Neural progenitor cell (in vitro differentiated cells): ENCODE measurements around the gene FAM131A. TPM values are rescaled to one million over a fixed set of nuclear protein-coding genes. Genes with fewer than 3 reads are reported as not detected.

Experiments
- DNase-seq: peaks from one replicate; pipeline ENCODE4 v3.0.0-alpha.2; 2016; ENCODE audit warnings: low spot score
- H2AFZ ChIP-seq: fragments of 200-600 bp; sonication (generic); replicated peaks from 2 replicates; pipeline ENCODE4 v1.6.1; 2016; ENCODE audit warnings: antibody characterized with exemption
- H3F3A ChIP-seq: fragments of 200-600 bp; sonication (generic); 2 replicates; pipeline ENCODE4 v1.6.1; 2016; ENCODE audit warnings: antibody characterized with exemption, low read depth
- H3K27ac ChIP-seq: fragments of 200-600 bp; sonication (generic); 2 replicates; pipeline ENCODE4 v1.5.1; 2016; ENCODE audit warnings: mild to moderate bottlenecking
- H3K27me3 ChIP-seq: fragments of 200-600 bp; sonication (generic); 2 replicates; pipeline ENCODE4 v1.6.1; 2016; ENCODE audit warnings: mild to moderate bottlenecking, moderate library complexity
- H3K36me3 ChIP-seq: fragments of 200-600 bp; sonication (generic); 2 replicates; pipeline ENCODE4 v1.5.1; 2016
- H3K4me1 ChIP-seq: fragments of 200-600 bp; sonication (generic); 2 replicates; pipeline ENCODE4 v1.6.1; 2016; ENCODE audit warnings: mixed run types
- H3K4me2 ChIP-seq: fragments of 200-600 bp; sonication (generic); 2 replicates; pipeline ENCODE4 v1.6.1; 2016
- H3K4me3 ChIP-seq: fragments of 200-600 bp; sonication (generic); 2 replicates; pipeline ENCODE4 v1.5.1; 2016
- H3K79me2 ChIP-seq: fragments of 200-600 bp; sonication (generic); 2 replicates; pipeline ENCODE4 v1.6.1; 2016; ENCODE audit warnings: low read depth
- H3K9ac ChIP-seq: fragments of 200-600 bp; sonication (generic); 2 replicates; pipeline ENCODE4 v1.6.1; 2016
- H3K9me3 ChIP-seq: fragments of 200-600 bp; sonication (generic); 2 replicates; pipeline ENCODE4 v1.5.1; 2016; ENCODE audit warnings: low read depth
- H4K20me1 ChIP-seq: fragments of 200-600 bp; sonication (generic); 2 replicates; pipeline ENCODE4 v1.6.1; 2016; ENCODE audit warnings: low read depth
- H3K27ac Mint-ChIP-seq: 3 replicates; pipeline ENCODE4 v1.8.0; 2021; ENCODE audit warnings: mixed read lengths
- H3K27me3 Mint-ChIP-seq: 2 replicates; pipeline ENCODE4 v1.8.0; 2022; ENCODE audit warnings: low read depth, mild to moderate bottlenecking, inconsistent platforms, moderate library complexity, mixed read lengths; ENCODE audit not compliant: insufficient read depth
- H3K36me3 Mint-ChIP-seq: 3 replicates; pipeline ENCODE4 v1.8.0; 2021; ENCODE audit warnings: mixed read lengths
- H3K4me1 Mint-ChIP-seq: 3 replicates; pipeline ENCODE4 v1.8.0; 2021; ENCODE audit warnings: mixed read lengths
- H3K4me3 Mint-ChIP-seq: 3 replicates; pipeline ENCODE4 v1.8.0; 2021; ENCODE audit warnings: mild to moderate bottlenecking, moderate library complexity, mixed read lengths
- H3K9me3 Mint-ChIP-seq: 3 replicates; pipeline ENCODE4 v1.8.0; 2020; ENCODE audit warnings: mixed read lengths
- EZH2 ChIP-seq: fragments of 200-600 bp; sonication (generic); IDR thresholded peaks from 2 replicates; pipeline ENCODE4 v1.6.1; 2017; ENCODE audit warnings: antibody characterized with exemption, mild to moderate bottlenecking, moderate library complexity
- EZH2phosphoT487 ChIP-seq: fragments of 200-600 bp; sonication (generic); IDR thresholded peaks from 2 replicates; pipeline ENCODE4 v1.6.1; 2017; ENCODE audit warnings: antibody characterized with exemption
- total RNA-seq: library from RNA; depleted of rRNA; stranded (reverse); fragments of >200 nt; gene quantifications from 2 replicates; pipeline ENCODE4 v1.2.3, GENCODE V29; 2015; ENCODE audit warnings: low replicate concordance
- TF ChIP-seq, protein P1 (sequence below): fragments of 200-600 bp; sonication (generic); IDR thresholded peaks from 2 replicates; pipeline ENCODE4 v1.5.1; 2017; ENCODE audit warnings: antibody characterized with exemption, mild to moderate bottlenecking

The FAM131A gene
- total RNA-seq, 1 donor from 2014 or later, result 17.2 TPM

DNA sequence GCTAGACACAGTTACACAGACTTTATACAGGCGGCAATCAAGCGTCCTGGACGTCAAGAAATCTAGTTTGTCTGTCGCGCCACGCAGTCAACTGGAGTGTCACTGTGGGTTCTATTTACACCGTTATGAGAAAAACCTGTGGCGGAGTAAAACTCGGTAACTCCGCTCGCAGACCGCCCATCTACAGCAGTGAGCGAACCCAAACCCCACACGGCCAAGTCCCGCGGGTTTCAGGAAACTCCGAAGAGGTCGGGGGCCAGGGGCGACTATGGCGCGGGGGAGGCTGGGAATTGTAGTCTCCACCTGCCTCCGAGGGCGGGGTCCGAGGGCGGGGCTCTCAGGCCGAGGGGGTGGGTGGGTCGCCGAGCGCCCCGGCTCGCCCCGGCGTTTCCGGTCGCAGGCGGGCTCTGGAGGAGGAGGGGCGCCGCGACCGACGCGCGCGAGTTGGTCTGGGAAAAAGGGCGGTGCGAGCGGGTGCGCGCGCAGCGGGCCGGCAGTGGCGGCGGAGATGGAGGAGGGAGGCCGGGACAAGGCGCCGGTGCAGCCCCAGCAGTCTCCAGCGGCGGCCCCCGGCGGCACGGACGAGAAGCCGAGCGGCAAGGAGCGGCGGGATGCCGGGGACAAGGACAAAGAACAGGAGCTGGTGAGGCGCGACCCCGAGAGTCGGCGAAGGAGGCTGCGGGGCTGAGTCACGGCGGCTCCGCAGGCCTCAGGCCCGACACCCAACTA is 38.5 kb upstream of the FAM131A start, which contains the start of gene PSMD2:
Gene PSMD2 (plus strand): TSS at position 483 of the 729 bp plus-strand sequence. CDS start 26 bp downstream, at position 509.
- no peaks in the 10 kb centered on the region for H3K36me3 ChIP-seq
- peaks cover 3% of the 10 kb centered on the region for H3K27me3 ChIP-seq
- H3K4me1 Mint-ChIP-seq, result peaks cover 17% of the 10 kb centered on the region
- peaks cover 9% of the 10 kb centered on the region for H3F3A ChIP-seq
- no peaks in the 10 kb centered on the region for H3K9me3 Mint-ChIP-seq
- peaks cover 2% of the 10 kb centered on the region for H3K27me3 Mint-ChIP-seq
- peaks cover 16% of the 10 kb centered on the region for H4K20me1 ChIP-seq
- peaks cover 32% of the 10 kb centered on the region for H3K79me2 ChIP-seq
- peaks cover 14% of the 10 kb centered on the region for H3K36me3 Mint-ChIP-seq
- H3K27ac Mint-ChIP-seq, result peak within 1 kb of the TSS; percentile 50
- no peaks in the 10 kb centered on the region for H3K9me3 ChIP-seq
- TF ChIP-seq EZH2phosphoT487 (no peak), EZH2 (no peak)
- TF ChIP-seq, protein P1, sequence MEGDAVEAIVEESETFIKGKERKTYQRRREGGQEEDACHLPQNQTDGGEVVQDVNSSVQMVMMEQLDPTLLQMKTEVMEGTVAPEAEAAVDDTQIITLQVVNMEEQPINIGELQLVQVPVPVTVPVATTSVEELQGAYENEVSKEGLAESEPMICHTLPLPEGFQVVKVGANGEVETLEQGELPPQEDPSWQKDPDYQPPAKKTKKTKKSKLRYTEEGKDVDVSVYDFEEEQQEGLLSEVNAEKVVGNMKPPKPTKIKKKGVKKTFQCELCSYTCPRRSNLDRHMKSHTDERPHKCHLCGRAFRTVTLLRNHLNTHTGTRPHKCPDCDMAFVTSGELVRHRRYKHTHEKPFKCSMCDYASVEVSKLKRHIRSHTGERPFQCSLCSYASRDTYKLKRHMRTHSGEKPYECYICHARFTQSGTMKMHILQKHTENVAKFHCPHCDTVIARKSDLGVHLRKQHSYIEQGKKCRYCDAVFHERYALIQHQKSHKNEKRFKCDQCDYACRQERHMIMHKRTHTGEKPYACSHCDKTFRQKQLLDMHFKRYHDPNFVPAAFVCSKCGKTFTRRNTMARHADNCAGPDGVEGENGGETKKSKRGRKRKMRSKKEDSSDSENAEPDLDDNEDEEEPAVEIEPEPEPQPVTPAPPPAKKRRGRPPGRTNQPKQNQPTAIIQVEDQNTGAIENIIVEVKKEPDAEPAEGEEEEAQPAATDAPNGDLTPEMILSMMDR, result no peak
- peaks cover 8% of the 10 kb centered on the region for H3K4me1 ChIP-seq
- peak; percentile 99 for DNase-seq
- H3K4me2 ChIP-seq, result peak within 1 kb of the TSS; percentile 92
- H3K4me3 ChIP-seq, result peak within 1 kb of the TSS; percentile 87
- peak within 1 kb of the TSS; percentile 95 for H2AFZ ChIP-seq
- no peak within 1 kb of the TSS for H3K27ac ChIP-seq
- H3K9ac ChIP-seq, result peak within 1 kb of the TSS; percentile 92
- peak within 1 kb of the TSS; percentile 97 for H3K4me3 Mint-ChIP-seq

DNA sequence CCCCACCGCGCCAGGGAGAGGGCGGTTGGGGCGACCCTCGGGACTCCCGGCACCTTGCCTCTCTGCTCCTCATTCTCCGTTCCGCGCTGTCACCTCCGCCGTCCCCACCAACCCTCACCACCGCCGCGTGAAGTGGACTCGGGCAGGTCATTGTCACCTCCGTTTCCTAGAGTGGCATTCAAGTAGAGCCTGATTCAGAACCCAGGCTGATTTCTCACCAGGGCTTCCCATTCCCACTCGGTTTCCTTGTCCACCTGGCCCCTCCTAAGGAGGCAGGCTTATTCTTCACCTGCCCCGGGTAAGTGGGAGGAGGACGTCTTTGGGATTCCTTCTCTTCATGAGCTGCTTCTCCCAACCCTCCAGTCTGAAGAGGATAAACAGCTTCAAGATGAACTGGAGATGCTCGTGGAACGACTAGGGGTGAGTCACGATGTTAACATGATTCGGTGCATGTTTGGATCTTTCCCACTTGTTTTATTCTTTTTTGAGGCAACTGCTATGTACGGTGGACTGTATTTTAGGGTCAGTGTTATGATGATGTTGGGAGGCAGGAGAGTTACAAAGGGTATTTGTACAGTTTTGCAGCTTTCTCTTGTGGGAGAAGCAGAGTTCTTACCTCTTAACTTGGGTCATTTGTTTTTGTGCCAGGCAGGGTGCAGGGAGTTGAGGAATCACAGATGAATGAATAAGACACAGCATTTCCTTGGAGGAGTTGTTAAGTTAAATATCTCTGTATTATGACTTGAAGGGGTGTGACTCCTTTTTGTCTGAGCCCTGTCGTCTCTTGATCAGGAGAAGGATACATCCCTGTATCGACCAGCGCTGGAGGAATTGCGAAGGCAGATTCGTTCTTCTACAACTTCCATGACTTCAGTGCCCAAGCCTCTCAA is 37.7 kb upstream of the FAM131A start:
- Histone ChIP-seq H3K27me3 (peaks cover 3% of the 10 kb centered on the region), H3K4me2 (peak overlapping the region; percentile 88), H2AFZ (peak overlapping the region; percentile 57)

DNA sequence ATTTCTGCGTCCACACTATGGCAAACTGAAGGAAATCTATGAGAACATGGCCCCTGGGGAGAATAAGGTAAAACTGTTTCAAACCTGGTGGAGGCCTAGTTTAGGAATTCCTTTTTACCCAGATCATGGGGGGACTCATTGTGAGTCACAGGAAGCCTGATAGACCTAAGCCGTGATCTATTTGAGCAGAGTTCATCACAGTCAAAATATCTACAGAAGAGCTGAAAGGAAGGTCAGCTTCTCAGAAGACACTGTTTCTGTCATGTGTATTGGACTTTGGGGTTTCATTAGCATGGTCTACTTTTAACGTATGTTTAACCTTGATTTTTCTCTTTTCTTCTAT is 37.1 kb upstream of the FAM131A start:
- H3K36me3 Mint-ChIP-seq, result peaks cover 21% of the 10 kb centered on the region
- peaks cover 20% of the 10 kb centered on the region for H4K20me1 ChIP-seq
- H3K4me2 ChIP-seq, result peak overlapping the region; percentile 88
- no peak overlapping the region for H3K27ac ChIP-seq
- H3K4me3 ChIP-seq, result peak overlapping the region; percentile 87
- H3K9me3 ChIP-seq, result no peaks in the 10 kb centered on the region
- H3F3A ChIP-seq, result peaks cover 9% of the 10 kb centered on the region
- TF ChIP-seq, protein P1, result no peak
- TF ChIP-seq EZH2, result no peak
- TF ChIP-seq EZH2phosphoT487, result no peak
- H3K27me3 Mint-ChIP-seq, result peaks cover 2% of the 10 kb centered on the region
- peaks cover 3% of the 10 kb centered on the region for H3K36me3 ChIP-seq
- peaks cover 8% of the 10 kb centered on the region for H3K4me1 ChIP-seq
- peaks cover 3% of the 10 kb centered on the region for H3K27me3 ChIP-seq
- H2AFZ ChIP-seq, result no peak overlapping the region
- peaks cover 17% of the 10 kb centered on the region for H3K4me1 Mint-ChIP-seq
- no peak overlapping the region for H3K27ac Mint-ChIP-seq
- no peaks in the 10 kb centered on the region for H3K9me3 Mint-ChIP-seq
- peaks cover 32% of the 10 kb centered on the region for H3K79me2 ChIP-seq
- peak overlapping the region; percentile 92 for H3K9ac ChIP-seq
- peak overlapping the region; percentile 97 for H3K4me3 Mint-ChIP-seq
- DNase-seq, result no peak

More for the DNA sequence above, 37.7 kb upstream of the FAM131A start:
- peaks cover 19% of the 10 kb centered on the region for H3K36me3 Mint-ChIP-seq
- Histone ChIP-seq H3K4me3 (peak overlapping the region; percentile 87), H4K20me1 (peaks cover 20% of the 10 kb centered on the region), H3K27ac (no peak overlapping the region), H3F3A (peaks cover 9% of the 10 kb centered on the region), H3K36me3 (peaks cover under 1% of the 10 kb centered on the region), H3K79me2 (peaks cover 32% of the 10 kb centered on the region), H3K4me1 (peaks cover 8% of the 10 kb centered on the region), H3K9ac (peak overlapping the region; percentile 92), H3K9me3 (no peaks in the 10 kb centered on the region)
- TF ChIP-seq EZH2phosphoT487, result no peak
- no peak for TF ChIP-seq EZH2
- TF ChIP-seq, protein P1, result no peak
- no peak for DNase-seq
- peak overlapping the region; percentile 22 for H3K27ac Mint-ChIP-seq
- H3K4me3 Mint-ChIP-seq, result peak overlapping the region; percentile 97
- H3K9me3 Mint-ChIP-seq, result no peaks in the 10 kb centered on the region
- H3K4me1 Mint-ChIP-seq, result peaks cover 17% of the 10 kb centered on the region
- peaks cover 2% of the 10 kb centered on the region for H3K27me3 Mint-ChIP-seq
